ENCODE data around the gene LCN15.
A peak's percentile ranks its signal among the peaks of the same experiment; 100 is the strongest.

Gene LCN15

GRCh38 chr9:136764301-136764891, at the start of gene LCN15:
Gene LCN15, minus strand, starts transcription at chr9:136764518. Its CDS starts 30 bp downstream, at chr9:136764488.
- H3K27me3 ChIP-seq (ENCODE audit: control insufficient read depth in 5 of 5, insufficient read depth in 4 of 5, low read length in 5 of 5) = peaks cover 3 to 19% (median 4%) of the 10 kb centered on the region in 5 donors
- H3K27ac ChIP-seq (ENCODE audit: low read depth, low read length) = no peak within 1 kb of the TSS
- H3K9ac ChIP-seq (ENCODE audit: low read length in 5 of 5) = no peak within 1 kb of the TSS

GRCh38 chr9:136808806-136809158, 44.5 kb upstream of the LCN15 start:
- Histone ChIP-seq H3K36me3 (ENCODE audit: control insufficient read depth in 5 of 5, insufficient read depth in 5 of 5, low read length in 5 of 5) (peaks cover 0 to 23% (median 7%) of the 10 kb centered on the region in 5 donors), H3K27ac (ENCODE audit: low read depth, low read length) (no peak overlapping the region), H3K4me3 (ENCODE audit: low read depth in 1 of 5, low read length in 5 of 5) (peak overlapping the region; percentile 74 to 92 (median 81)), H3K9ac (ENCODE audit: low read length in 5 of 5) (peak overlapping the region; percentile 22 to 87 (median 80)), H3K4me1 (ENCODE audit: control insufficient read depth in 5 of 5, insufficient read depth in 5 of 5, low read length in 5 of 5) (peaks cover 0 to 38% (median 33%) of the 10 kb centered on the region in 5 donors), H3K9me3 (ENCODE audit: control insufficient read depth in 5 of 5, low read length in 5 of 5) (no peaks in the 10 kb centered on the region), H3K27me3 (ENCODE audit: control insufficient read depth in 5 of 5, insufficient read depth in 4 of 5, low read length in 5 of 5) (no peaks in the 10 kb centered on the region)

More at GRCh38 chr9:136764301-136764891, at the start of gene LCN15:
- no peaks in the 10 kb centered on the region for H3K36me3 ChIP-seq (ENCODE audit: control insufficient read depth in 5 of 5, insufficient read depth in 5 of 5, low read length in 5 of 5)
- no peak within 1 kb of the TSS for H3K4me3 ChIP-seq (ENCODE audit: low read depth in 1 of 5, low read length in 5 of 5)
- peaks cover 0 to 6% (median 4%) of the 10 kb centered on the region in 5 donors for H3K4me1 ChIP-seq (ENCODE audit: control insufficient read depth in 5 of 5, insufficient read depth in 5 of 5, low read length in 5 of 5)
- H3K9me3 ChIP-seq (ENCODE audit: control insufficient read depth in 5 of 5, low read length in 5 of 5) = no peaks in the 10 kb centered on the region

- peak overlapping the region; percentile 22 to 87 (median 80) for H3K9ac ChIP-seq (ENCODE audit: low read length in 5 of 5)
- H3K27ac ChIP-seq (ENCODE audit: low read depth, low read length) = no peak overlapping the region
- H3K27me3 ChIP-seq (ENCODE audit: control insufficient read depth in 5 of 5, insufficient read depth in 4 of 5, low read length in 5 of 5) = no peaks in the 10 kb centered on the region
- no peaks in the 10 kb centered on the region for H3K9me3 ChIP-seq (ENCODE audit: control insufficient read depth in 5 of 5, low read length in 5 of 5)
- peaks cover 0 to 23% (median 7%) of the 10 kb centered on the region in 5 donors for H3K36me3 ChIP-seq (ENCODE audit: control insufficient read depth in 5 of 5, insufficient read depth in 5 of 5, low read length in 5 of 5)
- peaks cover 0 to 38% (median 33%) of the 10 kb centered on the region in 5 donors for H3K4me1 ChIP-seq (ENCODE audit: control insufficient read depth in 5 of 5, insufficient read depth in 5 of 5, low read length in 5 of 5)
- peak overlapping the region; percentile 74 to 92 (median 81) for H3K4me3 ChIP-seq (ENCODE audit: low read depth in 1 of 5, low read length in 5 of 5)
These were observed 43.9 kb upstream of the LCN15 start for GRCh38 chr9:136808075-136808805.

GRCh38 chr9:136807281-136808074, 43.2 kb upstream of the LCN15 start, which contains the start of gene RABL6:
Gene RABL6, plus strand, starts transcription at chr9:136807948. Its CDS starts 249 bp downstream, at chr9:136808197.
- Histone ChIP-seq H3K27me3 (ENCODE audit: control insufficient read depth in 5 of 5, insufficient read depth in 4 of 5, low read length in 5 of 5) (peaks cover under 1 to 1% (median under 1%) of the 10 kb centered on the region in 5 donors), H3K27ac (ENCODE audit: low read depth, low read length) (peak within 1 kb of the TSS; percentile 62), H3K9me3 (ENCODE audit: control insufficient read depth in 5 of 5, low read length in 5 of 5) (no peaks in the 10 kb centered on the region), H3K9ac (ENCODE audit: low read length in 5 of 5) (peak within 1 kb of the TSS; percentile 22 to 87 (median 80)), H3K4me3 (ENCODE audit: low read depth in 1 of 5, low read length in 5 of 5) (peak within 1 kb of the TSS; percentile 74 to 92 (median 81)), H3K36me3 (ENCODE audit: control insufficient read depth in 5 of 5, insufficient read depth in 5 of 5, low read length in 5 of 5) (peaks cover 0 to 15% (median 4%) of the 10 kb centered on the region in 5 donors), H3K4me1 (ENCODE audit: control insufficient read depth in 5 of 5, insufficient read depth in 5 of 5, low read length in 5 of 5) (peaks cover 0 to 38% (median 33%) of the 10 kb centered on the region in 5 donors)

- Histone ChIP-seq H3K27ac (ENCODE audit: low read depth, low read length) (peak overlapping the region; percentile 62), H3K27me3 (ENCODE audit: control insufficient read depth in 5 of 5, insufficient read depth in 4 of 5, low read length in 5 of 5) (peaks cover 7 to 8% (median 7%) of the 10 kb centered on the region in 5 donors), H3K36me3 (ENCODE audit: control insufficient read depth in 5 of 5, insufficient read depth in 5 of 5, low read length in 5 of 5) (peaks cover 0 to 14% (median 4%) of the 10 kb centered on the region in 5 donors), H3K9me3 (ENCODE audit: control insufficient read depth in 5 of 5, low read length in 5 of 5) (no peaks in the 10 kb centered on the region), H3K4me3 (ENCODE audit: low read depth in 1 of 5, low read length in 5 of 5) (peak overlapping the region in 4 of 5 donors; percentile 74 to 92 (median 83)), H3K4me1 (ENCODE audit: control insufficient read depth in 5 of 5, insufficient read depth in 5 of 5, low read length in 5 of 5) (peaks cover 0 to 37% (median 33%) of the 10 kb centered on the region in 5 donors), H3K9ac (ENCODE audit: low read length in 5 of 5) (peak overlapping the region in 4 of 5 donors; percentile 73 to 87 (median 78))
These were observed 42.4 kb upstream of the LCN15 start for GRCh38 chr9:136806631-136807201.

GRCh38 chr9:136806067-136806466, 41.7 kb upstream of the LCN15 start:
- H3K9ac ChIP-seq (ENCODE audit: low read length in 5 of 5) = no peak overlapping the region
- peaks cover 0 to 34% (median 33%) of the 10 kb centered on the region in 5 donors for H3K4me1 ChIP-seq (ENCODE audit: control insufficient read depth in 5 of 5, insufficient read depth in 5 of 5, low read length in 5 of 5)
- H3K27me3 ChIP-seq (ENCODE audit: control insufficient read depth in 5 of 5, insufficient read depth in 4 of 5, low read length in 5 of 5) = peaks cover 7 to 10% (median 8%) of the 10 kb centered on the region in 5 donors
- H3K9me3 ChIP-seq (ENCODE audit: control insufficient read depth in 5 of 5, low read length in 5 of 5) = no peaks in the 10 kb centered on the region
- no peak overlapping the region for H3K4me3 ChIP-seq (ENCODE audit: low read depth in 1 of 5, low read length in 5 of 5)
- no peak overlapping the region for H3K27ac ChIP-seq (ENCODE audit: low read depth, low read length)
- peaks cover 0 to 14% (median 4%) of the 10 kb centered on the region in 5 donors for H3K36me3 ChIP-seq (ENCODE audit: control insufficient read depth in 5 of 5, insufficient read depth in 5 of 5, low read length in 5 of 5)

- Histone ChIP-seq H3K4me3 (ENCODE audit: low read depth in 1 of 5, low read length in 5 of 5) (no peak overlapping the region), H3K4me1 (ENCODE audit: control insufficient read depth in 5 of 5, insufficient read depth in 5 of 5, low read length in 5 of 5) (peaks cover 0 to 40% (median 36%) of the 10 kb centered on the region in 5 donors), H3K27ac (ENCODE audit: low read depth, low read length) (no peak overlapping the region), H3K9ac (ENCODE audit: low read length in 5 of 5) (no peak overlapping the region), H3K27me3 (ENCODE audit: control insufficient read depth in 5 of 5, insufficient read depth in 4 of 5, low read length in 5 of 5) (peaks cover 10 to 16% (median 14%) of the 10 kb centered on the region in 5 donors), H3K9me3 (ENCODE audit: control insufficient read depth in 5 of 5, low read length in 5 of 5) (no peaks in the 10 kb centered on the region), H3K36me3 (ENCODE audit: control insufficient read depth in 5 of 5, insufficient read depth in 5 of 5, low read length in 5 of 5) (peaks cover 0 to 11% (median 4%) of the 10 kb centered on the region in 5 donors)
These were observed 41.0 kb upstream of the LCN15 start for GRCh38 chr9:136805207-136805740.

- Histone ChIP-seq H3K4me1 (ENCODE audit: control insufficient read depth in 5 of 5, insufficient read depth in 5 of 5, low read length in 5 of 5) (peaks cover 0 to 39% (median 34%) of the 10 kb centered on the region in 5 donors), H3K27ac (ENCODE audit: low read depth, low read length) (no peak overlapping the region), H3K9ac (ENCODE audit: low read length in 5 of 5) (no peak overlapping the region), H3K9me3 (ENCODE audit: control insufficient read depth in 5 of 5, low read length in 5 of 5) (no peaks in the 10 kb centered on the region), H3K4me3 (ENCODE audit: low read depth in 1 of 5, low read length in 5 of 5) (no peak overlapping the region), H3K27me3 (ENCODE audit: control insufficient read depth in 5 of 5, insufficient read depth in 4 of 5, low read length in 5 of 5) (peaks cover 12 to 19% (median 16%) of the 10 kb centered on the region in 5 donors), H3K36me3 (ENCODE audit: control insufficient read depth in 5 of 5, insufficient read depth in 5 of 5, low read length in 5 of 5) (peaks cover 0 to 11% (median 4%) of the 10 kb centered on the region in 5 donors)
These were observed 40.3 kb upstream of the LCN15 start for GRCh38 chr9:136804509-136805206.

Data from subcutaneous abdominal adipose tissue (tissue), 5 donors.